Measurements from ENCODE around the gene XYLT1.

XYLT1 gene

GRCh38 chr16:17276010-17276530 lies 194.7 kb downstream of the XYLT1 start:
- Histone ChIP-seq H3K27me3 (ENCODE audit: control insufficient read depth, low read length) (no peaks in the 10 kb centered on the region), H3K27ac (ENCODE audit: low read depth, low read length) (no peak overlapping the region), H3K9me3 (ENCODE audit: control insufficient read depth, insufficient read depth, low read length) (no peaks in the 10 kb centered on the region), H3F3A (ENCODE audit: control insufficient read depth, insufficient read depth) (no peaks in the 10 kb centered on the region), H3K79me2 (ENCODE audit: control insufficient read depth, low read length) (no peaks in the 10 kb centered on the region; the same call in 1 of the 2 replicates), H3K36me3 (ENCODE audit: control insufficient read depth, low read length) (no peaks in the 10 kb centered on the region), H3K4me3 (ENCODE audit: low read length) (no peak overlapping the region), H4K20me1 (ENCODE audit: control insufficient read depth, insufficient read depth, low read depth, low read length) (peaks cover 6% of the 10 kb centered on the region), H3K4me1 (ENCODE audit: control insufficient read depth, low read length) (peaks cover 33% of the 10 kb centered on the region), H3K9me2 (replicated peaks; ENCODE audit: control insufficient read depth, low read length) (no peaks in the 10 kb centered on the region), H3K4me2 (ENCODE audit: low read length) (no peak overlapping the region)
- no peak for TF ChIP-seq CTCF (IDR thresholded peaks at IDR 0.05; ENCODE audit: low read depth, low read length, poor library complexity, severe bottlenecking)
- no peak for TF ChIP-seq EZH2phosphoT487 (IDR thresholded peaks at IDR 0.05; ENCODE audit: borderline replicate concordance, low read length)

- no peaks in the 10 kb centered on the region; the same call in 1 of the 2 replicates for H3K79me2 ChIP-seq (ENCODE audit: control insufficient read depth, low read length)
- peaks cover 5% of the 10 kb centered on the region for H4K20me1 ChIP-seq (ENCODE audit: control insufficient read depth, insufficient read depth, low read depth, low read length)
- TF ChIP-seq EZH2phosphoT487 (IDR thresholded peaks at IDR 0.05; ENCODE audit: borderline replicate concordance, low read length) (no peak), CTCF (IDR thresholded peaks at IDR 0.05; ENCODE audit: low read depth, low read length, poor library complexity, severe bottlenecking) (no peak)
- no peaks in the 10 kb centered on the region for H3K9me2 ChIP-seq (replicated peaks; ENCODE audit: control insufficient read depth, low read length)
- peaks cover 28% of the 10 kb centered on the region for H3K4me1 ChIP-seq (ENCODE audit: control insufficient read depth, low read length)
- H3F3A ChIP-seq (ENCODE audit: control insufficient read depth, insufficient read depth), result no peaks in the 10 kb centered on the region
- H3K27me3 ChIP-seq (ENCODE audit: control insufficient read depth, low read length), result no peaks in the 10 kb centered on the region
- H3K9me3 ChIP-seq (ENCODE audit: control insufficient read depth, insufficient read depth, low read length), result no peaks in the 10 kb centered on the region
- H3K4me3 ChIP-seq (ENCODE audit: low read length), result no peak overlapping the region
- H3K36me3 ChIP-seq (ENCODE audit: control insufficient read depth, low read length), result no peaks in the 10 kb centered on the region
- H3K27ac ChIP-seq (ENCODE audit: low read depth, low read length), result no peak overlapping the region
- no peak overlapping the region for H3K4me2 ChIP-seq (ENCODE audit: low read length)
These were observed 195.4 kb downstream of the XYLT1 start for GRCh38 chr16:17275076-17276009.

- H3K9me2 ChIP-seq (replicated peaks; ENCODE audit: control insufficient read depth, low read length), result no peaks in the 10 kb centered on the region
- no peaks in the 10 kb centered on the region for H3K27me3 ChIP-seq (ENCODE audit: control insufficient read depth, low read length)
- no peaks in the 10 kb centered on the region for H3K9me3 ChIP-seq (ENCODE audit: control insufficient read depth, insufficient read depth, low read length)
- H3K36me3 ChIP-seq (ENCODE audit: control insufficient read depth, low read length), result no peaks in the 10 kb centered on the region
- no peak overlapping the region for H3K4me3 ChIP-seq (ENCODE audit: low read length)
- no peak for TF ChIP-seq EZH2phosphoT487 (IDR thresholded peaks at IDR 0.05; ENCODE audit: borderline replicate concordance, low read length)
- no peak for TF ChIP-seq CTCF (IDR thresholded peaks at IDR 0.05; ENCODE audit: low read depth, low read length, poor library complexity, severe bottlenecking)
- no peaks in the 10 kb centered on the region for H4K20me1 ChIP-seq (ENCODE audit: control insufficient read depth, insufficient read depth, low read depth, low read length)
- no peak overlapping the region for H3K4me2 ChIP-seq (ENCODE audit: low read length)
- no peaks in the 10 kb centered on the region for H3F3A ChIP-seq (ENCODE audit: control insufficient read depth, insufficient read depth)
- H3K4me1 ChIP-seq (ENCODE audit: control insufficient read depth, low read length), result peaks cover 9% of the 10 kb centered on the region
- H3K27ac ChIP-seq (ENCODE audit: low read depth, low read length), result no peak overlapping the region
- no peaks in the 10 kb centered on the region for H3K79me2 ChIP-seq (ENCODE audit: control insufficient read depth, low read length)
These were observed 197.6 kb downstream of the XYLT1 start for GRCh38 chr16:17273142-17273561.

All from DOHH2 (cell line).